Vagina (tissue), 2 donors: Measurements from ENCODE around the gene RASD1.

Experiments
- CTCF ChIP-seq, 3 experiments: fragments of 450-650 bp in 2 of 3; fragments of 200-600 bp in 1 of 3; sonication (generic) in 1 of 3; IDR thresholded peaks; one replicate each; pipeline ENCODE4 v1.5.1; 2017 to 2019; ENCODE audit warnings: antibody characterized with exemption in 3 of 3, mild to moderate bottlenecking in 2 of 3, moderate library complexity in 2 of 3
- POLR2A ChIP-seq, 2 donors: fragments of 450-650 bp; IDR thresholded peaks; one replicate each; pipeline ENCODE4 v1.6.1; 2017; ENCODE audit warnings: antibody characterized with exemption in 2 of 2, mild to moderate bottlenecking in 2 of 2, moderate library complexity in 2 of 2
- POLR2AphosphoS5 ChIP-seq, 2 donors: sonication (generic); formaldehyde crosslinking; IDR thresholded peaks; one replicate each; pipeline ENCODE4 v1.9.0; 2017; ENCODE audit warnings: antibody characterized with exemption in 2 of 2, mild to moderate bottlenecking in 2 of 2, low read depth in 1 of 2; ENCODE audit not compliant: insufficient read depth in 1 of 2

GRCh38 chr17:17503566-17504130 is 7.5 kb upstream of the RASD1 start:
- TF ChIP-seq CTCF (IDR thresholded peaks at IDR 0.05) (no peak), POLR2A (IDR thresholded peaks at IDR 0.05) (no peak), POLR2AphosphoS5 (IDR thresholded peaks at IDR 0.05; ENCODE audit: insufficient read depth in 1 of 2, low read depth in 1 of 2) (no peak)
